Mesenchymal stem cell (in vitro differentiated cells and primary cell): ENCODE measurements around the gene MXD1.

Experiments
- DNase-seq: peaks from one replicate; pipeline ENCODE4 v3.0.0-alpha.2; 2013
- H2AFZ ChIP-seq: one replicate; pipeline ENCODE4 v1.6.1; 2013; ENCODE audit warnings: low read depth, mild to moderate bottlenecking, control low read depth, inconsistent platforms, low read length, moderate library complexity
- H2AK5ac ChIP-seq: 2 replicates; pipeline ENCODE4 v1.6.1; 2013; ENCODE audit warnings: low read length, moderate library complexity, mild to moderate bottlenecking, inconsistent platforms; ENCODE audit not compliant: severe bottlenecking
- H2BK120ac ChIP-seq: one replicate; pipeline ENCODE4 v1.6.1; 2013; ENCODE audit warnings: low read depth, mild to moderate bottlenecking, inconsistent platforms, low read length, moderate library complexity
- H2BK12ac ChIP-seq, 2 experiments: one replicate each; pipeline ENCODE4 v1.6.1; 2013; ENCODE audit warnings: inconsistent platforms in 2 of 2, low read length in 2 of 2, mild to moderate bottlenecking in 2 of 2, moderate library complexity in 2 of 2, control low read depth in 1 of 2
- H2BK15ac ChIP-seq: one replicate; pipeline ENCODE4 v1.6.1; 2013; ENCODE audit warnings: mild to moderate bottlenecking, low read depth, inconsistent platforms; ENCODE audit not compliant: poor library complexity, severe bottlenecking
- H2BK5ac ChIP-seq: 2 replicates; pipeline ENCODE4 v1.6.1; 2013; ENCODE audit warnings: low read depth, mild to moderate bottlenecking, low read length, control low read depth, inconsistent platforms; ENCODE audit not compliant: poor library complexity, severe bottlenecking
- H3K14ac ChIP-seq, 2 experiments: one replicate each; pipeline ENCODE4 v1.6.1; 2013; ENCODE audit warnings: inconsistent platforms in 2 of 2, low read length in 2 of 2, control low read depth in 1 of 2, mild to moderate bottlenecking in 1 of 2, moderate library complexity in 1 of 2
- H3K18ac ChIP-seq, 2 experiments: one replicate each; pipeline ENCODE4 v1.6.1; 2013; ENCODE audit warnings: inconsistent platforms in 2 of 2, low read length in 2 of 2, control low read depth in 1 of 2, low read depth in 1 of 2, mild to moderate bottlenecking in 1 of 2
- H3K23ac ChIP-seq, 2 experiments: one replicate each; pipeline ENCODE4 v1.6.1; 2013; ENCODE audit warnings: inconsistent platforms in 2 of 2, low read length in 2 of 2, mild to moderate bottlenecking in 2 of 2, moderate library complexity in 2 of 2, control low read depth in 1 of 2
- H3K27ac ChIP-seq: 2 replicates; pipeline ENCODE4 v1.5.1; 2013; ENCODE audit warnings: mild to moderate bottlenecking, moderate library complexity, low read length, control low read depth, inconsistent platforms; ENCODE audit not compliant: poor library complexity, severe bottlenecking
- H3K27me3 ChIP-seq, 2 experiments: 2 replicates each; pipeline versions ENCODE4 v1.6.1 to v1.7.0; 2013; ENCODE audit warnings: low read length in 2 of 2, mild to moderate bottlenecking in 2 of 2, moderate library complexity in 2 of 2, control low read depth in 1 of 2, inconsistent platforms in 1 of 2; ENCODE audit not compliant: control insufficient read depth in 1 of 2, insufficient read depth in 1 of 2
- H3K36me3 ChIP-seq, 2 experiments: 2 replicates each; pipeline versions ENCODE4 v1.6.1 to v1.7.0; 2013; ENCODE audit warnings: low read length in 2 of 2, control low read depth in 1 of 2, inconsistent platforms in 1 of 2, low read depth in 1 of 2, mild to moderate bottlenecking in 1 of 2; ENCODE audit not compliant: insufficient read depth in 2 of 2, control insufficient read depth in 1 of 2
- H3K4ac ChIP-seq, 2 experiments: one replicate each; pipeline ENCODE4 v1.6.1; 2013; ENCODE audit warnings: inconsistent platforms in 2 of 2, low read length in 2 of 2, mild to moderate bottlenecking in 2 of 2, moderate library complexity in 2 of 2, control low read depth in 1 of 2, low read depth in 1 of 2
- H3K4me1 ChIP-seq: 2 replicates; pipeline ENCODE4 v1.6.1; 2013; ENCODE audit warnings: low read depth, low read length, control low read depth; ENCODE audit not compliant: control insufficient read depth, insufficient read depth
- H3K4me2 ChIP-seq: 2 replicates; pipeline ENCODE4 v1.6.1; 2013; ENCODE audit warnings: low read length, mild to moderate bottlenecking, inconsistent platforms; ENCODE audit not compliant: poor library complexity, severe bottlenecking
- H3K4me3 ChIP-seq, 2 experiments: 2 replicates each; pipeline versions ENCODE4 v1.5.1 to v1.7.0; 2013; ENCODE audit warnings: low read length in 2 of 2, mild to moderate bottlenecking in 2 of 2, control low read depth in 1 of 2, low read depth in 1 of 2; ENCODE audit not compliant: insufficient read depth in 1 of 2
- H3K79me1 ChIP-seq: replicated peaks from 2 replicates; pipeline ENCODE4 v1.6.1; 2013; ENCODE audit warnings: mild to moderate bottlenecking, control low read depth, low read length, inconsistent platforms; ENCODE audit not compliant: poor library complexity, severe bottlenecking
- H3K9ac ChIP-seq: 2 replicates; pipeline ENCODE4 v1.7.0; 2013; ENCODE audit warnings: mild to moderate bottlenecking, low read length, moderate library complexity
- H3K9me3 ChIP-seq: 2 replicates; pipeline ENCODE4 v1.7.0; 2013; ENCODE audit warnings: mild to moderate bottlenecking, low read length; ENCODE audit not compliant: control insufficient read depth
- H4K8ac ChIP-seq: one replicate; pipeline ENCODE4 v1.6.1; 2013; ENCODE audit warnings: inconsistent platforms, mild to moderate bottlenecking, low read length, moderate library complexity
- H4K91ac ChIP-seq: one replicate; pipeline ENCODE4 v1.6.1; 2013; ENCODE audit warnings: mild to moderate bottlenecking, low read length, inconsistent platforms
- WGBS: methylation state at CpG from one replicate; pipeline ENCODE4 v1.1.7; 2013; ENCODE audit warnings: mixed read lengths; 5-methylcytosine and 5-hydroxymethylcytosine counted together

MXD1 gene

GRCh38 chr2:69977906-69978482 lies 63.1 kb downstream of the MXD1 start:
- Histone ChIP-seq H4K91ac (no peak overlapping the region), H3K27me3 (no peaks in the 10 kb centered on the region), H3K23ac (no peak overlapping the region), H2AK5ac (no peak overlapping the region), H3K27ac (no peak overlapping the region), H2BK5ac (no peak overlapping the region), H3K4me2 (no peak overlapping the region), H3K36me3 (no peaks in the 10 kb centered on the region), H3K18ac (no peak overlapping the region), H4K8ac (no peak overlapping the region), H3K9ac (no peak overlapping the region), H3K79me1 (no peaks in the 10 kb centered on the region), H2BK12ac (no peak overlapping the region), H3K4ac (no peak overlapping the region), H3K14ac (no peak overlapping the region), H3K4me3 (no peak overlapping the region), H2AFZ (no peak overlapping the region), H3K4me1 (no peaks in the 10 kb centered on the region), H3K9me3 (no peaks in the 10 kb centered on the region), H2BK120ac (no peak overlapping the region), H2BK15ac (no peak overlapping the region)
- no peak for DNase-seq
- 83% methylated on average over 4 of the region's 4 CpGs for WGBS

DNA sequence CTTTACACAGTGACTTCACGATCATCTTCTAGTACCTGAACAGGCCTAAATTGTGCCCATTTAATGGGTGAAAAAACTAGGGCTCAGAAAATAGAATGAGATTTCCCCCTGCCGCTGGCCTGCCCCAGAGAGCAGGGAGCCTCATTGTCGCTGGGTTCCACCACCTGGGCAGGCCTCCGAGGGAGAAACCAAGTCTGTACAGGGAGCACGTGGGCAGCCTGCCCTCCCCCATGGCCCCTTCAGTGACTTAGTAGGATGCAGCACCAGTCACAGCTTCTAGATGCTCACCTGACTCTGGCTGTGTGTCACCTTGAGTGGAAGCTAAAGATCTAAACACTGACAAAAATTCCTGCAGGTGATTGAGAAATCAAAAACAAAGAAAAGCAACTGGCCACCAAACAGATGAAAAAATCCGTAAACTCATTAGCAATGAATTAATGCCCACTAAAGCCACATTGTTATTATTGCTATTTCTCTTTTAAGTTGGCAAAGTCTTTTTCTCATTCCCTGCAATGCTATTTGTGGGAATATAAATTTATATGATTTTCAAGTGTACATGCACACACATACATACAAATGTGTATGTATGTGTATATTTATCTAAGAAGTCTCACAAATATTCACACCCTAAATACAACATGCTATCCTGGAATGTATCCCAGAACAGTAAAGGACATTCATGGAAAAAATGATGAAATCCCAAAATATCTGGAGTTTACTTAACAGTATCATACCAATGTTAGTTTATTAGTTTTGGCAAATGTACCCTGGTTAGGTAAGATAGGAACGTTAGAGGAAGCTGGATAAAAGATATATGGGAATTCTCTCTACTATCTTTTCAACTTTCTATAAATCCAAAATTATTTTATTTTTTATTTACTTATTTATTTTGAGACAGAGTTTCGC lies 65.2 kb downstream of the MXD1 start:
- no peak overlapping the region for H3K9ac ChIP-seq
- 83% methylated on average over 5 of the region's 8 CpGs for WGBS

GRCh38 chr2:69983392-69983966 lies 68.6 kb downstream of the MXD1 start:
- H3K27me3 ChIP-seq = no peaks in the 10 kb centered on the region
- no peak overlapping the region for H3K4ac ChIP-seq
- no peaks in the 10 kb centered on the region for H3K36me3 ChIP-seq
- H3K4me3 ChIP-seq = no peak overlapping the region
- H3K18ac ChIP-seq = no peak overlapping the region
- no peak overlapping the region for H2BK5ac ChIP-seq
- DNase-seq = no peak
- H2BK15ac ChIP-seq = no peak overlapping the region
- WGBS = 96% methylated on average over 3 of the region's 3 CpGs
- H3K14ac ChIP-seq = no peak overlapping the region
- H3K9ac ChIP-seq = no peak overlapping the region
- H2BK120ac ChIP-seq = no peak overlapping the region
- no peak overlapping the region for H4K8ac ChIP-seq
- no peak overlapping the region for H4K91ac ChIP-seq
- H2AFZ ChIP-seq = no peak overlapping the region
- no peak overlapping the region for H2AK5ac ChIP-seq
- no peaks in the 10 kb centered on the region for H3K4me1 ChIP-seq
- no peak overlapping the region for H3K4me2 ChIP-seq
- no peak overlapping the region for H2BK12ac ChIP-seq
- no peak overlapping the region for H3K27ac ChIP-seq
- no peaks in the 10 kb centered on the region for H3K9me3 ChIP-seq
- no peak overlapping the region for H3K23ac ChIP-seq
- no peaks in the 10 kb centered on the region for H3K79me1 ChIP-seq

More for the DNA sequence above, 65.2 kb downstream of the MXD1 start:
- Histone ChIP-seq H3K36me3 (no peaks in the 10 kb centered on the region), H2BK5ac (no peak overlapping the region), H3K14ac (no peak overlapping the region), H3K4me2 (no peak overlapping the region), H2BK15ac (no peak overlapping the region), H4K91ac (no peak overlapping the region), H2BK12ac (peak overlapping the region in 1 of 2 experiments; percentile 12), H3K79me1 (no peaks in the 10 kb centered on the region), H3K23ac (no peak overlapping the region), H3K9me3 (no peaks in the 10 kb centered on the region), H3K4ac (no peak overlapping the region), H3K18ac (no peak overlapping the region), H3K27me3 (no peaks in the 10 kb centered on the region), H3K4me3 (no peak overlapping the region), H3K4me1 (no peaks in the 10 kb centered on the region), H2BK120ac (no peak overlapping the region), H3K27ac (no peak overlapping the region), H4K8ac (no peak overlapping the region), H2AK5ac (no peak overlapping the region), H2AFZ (no peak overlapping the region)
- no peak for DNase-seq

GRCh38 chr2:69985216-69985615 lies 70.3 kb downstream of the MXD1 start:
- no peaks in the 10 kb centered on the region for H3K27me3 ChIP-seq
- H3K36me3 ChIP-seq = no peaks in the 10 kb centered on the region
- H2AK5ac ChIP-seq = no peak overlapping the region
- no peak overlapping the region for H2BK5ac ChIP-seq
- no peaks in the 10 kb centered on the region for H3K9me3 ChIP-seq
- no peak overlapping the region for H3K4me2 ChIP-seq
- no peak for DNase-seq
- no peak overlapping the region for H2BK120ac ChIP-seq
- no peak overlapping the region for H4K8ac ChIP-seq
- H4K91ac ChIP-seq = no peak overlapping the region
- no peak overlapping the region for H3K14ac ChIP-seq
- no peak overlapping the region for H3K18ac ChIP-seq
- H2BK15ac ChIP-seq = no peak overlapping the region
- H3K9ac ChIP-seq = no peak overlapping the region
- no peak overlapping the region for H3K4me3 ChIP-seq
- H3K4ac ChIP-seq = no peak overlapping the region
- no peak overlapping the region for H2AFZ ChIP-seq
- H3K79me1 ChIP-seq = no peaks in the 10 kb centered on the region
- H3K23ac ChIP-seq = no peak overlapping the region
- H2BK12ac ChIP-seq = no peak overlapping the region
- no peaks in the 10 kb centered on the region for H3K4me1 ChIP-seq
- no peak overlapping the region for H3K27ac ChIP-seq
- WGBS = 93% methylated on average over 3 of the region's 3 CpGs
